ENCODE measurements around the gene SLC4A5.
"Not testable (repeated sequence)": the region's sequence is repeated elsewhere in the genome, so short reads cannot be mapped to it uniquely, and the experiment has no call there.

The SLC4A5 gene

GRCh38 chr2:74194799-74195198 lies 148.4 kb downstream of the SLC4A5 start:
- DNase-seq: no peak

GRCh38 chr2:74191596-74192380 lies 151.4 kb downstream of the SLC4A5 start:
- DNase-seq: no peak

GRCh38 chr2:74188696-74189095 lies 154.5 kb downstream of the SLC4A5 start:
- no peak for DNase-seq

GRCh38 chr2:74188018-74188601 lies 155.1 kb downstream of the SLC4A5 start:
- no peak for DNase-seq

GRCh38 chr2:74186706-74187105 lies 156.5 kb downstream of the SLC4A5 start:
- not testable (repeated sequence) for DNase-seq

- no peak for DNase-seq
Measured at GRCh38 chr2:74186038-74186437, 157.2 kb downstream of the SLC4A5 start.

- DNase-seq: no peak
Measured at GRCh38 chr2:74183878-74184277, 159.3 kb downstream of the SLC4A5 start.

DNA sequence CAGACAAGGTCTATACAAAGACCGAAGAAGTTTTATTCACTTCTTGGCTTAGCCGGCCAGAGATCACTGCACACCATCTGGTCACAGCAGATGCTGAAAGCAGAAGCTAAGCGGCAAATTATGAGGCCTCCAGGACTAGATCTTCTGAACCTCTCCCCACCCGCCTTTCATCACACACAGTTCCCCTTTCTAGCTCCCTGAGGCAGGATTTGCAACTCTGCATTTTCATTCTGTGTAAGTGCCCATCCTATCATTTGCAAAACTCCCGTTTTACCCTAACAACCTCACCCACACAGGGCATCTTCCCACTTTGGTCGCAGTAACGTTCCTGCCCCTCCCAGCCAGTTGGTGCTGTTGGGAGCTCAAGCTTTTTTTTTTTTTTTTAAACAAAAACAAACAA lies 161.5 kb downstream of the SLC4A5 start:
- no peak for DNase-seq

GRCh38 chr2:74179063-74179865 lies 164.0 kb downstream of the SLC4A5 start:
- DNase-seq: no peak

DNA sequence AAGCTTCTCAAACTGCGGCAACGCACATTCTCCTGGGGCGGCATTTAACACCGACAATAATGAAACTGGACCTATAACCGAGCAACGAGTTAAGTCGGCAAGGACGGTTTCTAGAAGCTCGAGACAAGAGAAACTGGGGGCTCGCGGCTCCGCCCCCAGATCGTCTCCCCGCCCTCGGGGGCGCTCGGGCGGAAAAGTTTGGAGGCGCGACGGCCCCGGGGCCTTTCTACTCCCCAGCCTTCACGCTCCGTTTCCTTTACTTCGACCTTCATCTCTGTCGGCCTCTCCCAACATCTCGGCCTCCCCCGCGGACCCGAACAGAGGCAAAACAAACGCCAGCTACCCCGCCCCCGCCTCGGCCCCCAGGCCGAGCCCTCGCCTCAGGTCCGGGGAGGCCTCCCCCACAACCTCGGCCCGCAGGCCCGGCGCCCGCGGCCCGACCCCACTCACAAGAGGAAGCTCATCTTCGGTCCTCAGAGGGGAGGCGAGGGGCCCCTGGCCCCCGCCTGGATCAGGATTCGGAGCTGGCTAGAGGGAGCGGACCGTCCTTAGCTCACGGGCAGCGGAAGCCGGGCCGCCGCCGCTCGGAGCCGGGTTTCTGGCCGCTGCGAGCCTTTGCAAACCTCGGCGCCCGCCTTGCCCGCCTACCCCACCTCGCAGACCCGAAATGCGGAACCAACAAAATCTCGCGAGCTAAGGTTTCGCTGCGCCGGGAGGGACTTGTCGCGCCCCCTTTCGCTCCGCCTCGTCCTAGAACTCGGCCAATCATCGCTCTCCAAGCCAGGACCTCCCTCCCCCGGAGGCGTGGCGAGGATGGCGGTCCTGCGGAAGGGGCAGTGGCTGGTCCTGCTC lies 164.8 kb downstream of the SLC4A5 start, which contains the start of gene MOB1A:
TSS of gene MOB1A (minus strand) at position 669 of the 852 bp plus-strand sequence. CDS start at position 464, 205 bp downstream.
- DNase-seq: peak; percentile 99

- no peak for DNase-seq
Measured at GRCh38 chr2:74177696-74178095, 165.5 kb downstream of the SLC4A5 start.

- DNase-seq: no peak
Measured at GRCh38 chr2:74174909-74175308, 168.3 kb downstream of the SLC4A5 start.

- DNase-seq: no peak
Measured at GRCh38 chr2:74168739-74169138, 174.5 kb downstream of the SLC4A5 start.

Data from activated effector memory CD4-positive, alpha-beta T cell treated with Interleukin-2 at 50 U/mL for 16 hours (primary cell).